GM12864 (cell line): ENCODE data around the gene SEPTIN10.
"Not testable (repeated sequence)": the region's sequence is repeated elsewhere in the genome, so short reads cannot be mapped to it uniquely, and the experiment has no call there.

ENCODE experiments used
- DNase-seq: peaks from one replicate; pipeline ENCODE4 v3.0.0-alpha.2; 2011; ENCODE audit warnings: low read depth
- H3K4me3 ChIP-seq: 2 replicates; pipeline ENCODE4 v1.5.1; 2011; ENCODE audit warnings: mild to moderate bottlenecking, low read depth, low read length, control low read depth
- CTCF ChIP-seq: IDR thresholded peaks from 2 replicates; pipeline ENCODE4 v1.5.1; 2011; ENCODE audit warnings: low read depth, mild to moderate bottlenecking, moderate library complexity, low read length, control low read depth, inconsistent platforms; ENCODE audit errors: missing control alignments

The SEPTIN10 gene

DNA sequence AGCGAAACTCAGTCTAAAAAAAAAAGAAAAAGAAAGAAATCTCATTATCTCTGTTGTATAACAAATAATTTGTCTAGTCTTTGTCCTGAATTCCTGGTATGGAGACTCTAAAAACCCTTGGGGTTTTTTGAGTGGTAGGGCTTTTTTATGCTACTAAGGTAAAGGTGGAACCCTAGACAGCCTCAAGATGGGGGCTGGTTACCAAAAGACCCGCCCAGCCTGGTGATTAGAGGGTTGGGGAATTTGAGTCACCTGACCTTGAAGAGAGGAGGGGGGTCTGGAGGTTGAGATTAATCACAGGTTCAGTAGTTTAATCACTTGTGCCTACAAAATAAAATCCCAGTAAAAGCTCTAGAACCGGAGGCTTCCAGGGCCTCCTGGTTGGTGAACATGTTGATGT lies 18.0 kb upstream of the SEPTIN10 start:
- no peak for DNase-seq
- no peak for TF ChIP-seq CTCF
- H3K4me3 ChIP-seq: no peak overlapping the region

GRCh38 chr2:109630441-109631430 lies 17.0 kb upstream of the SEPTIN10 start:
- no peak for TF ChIP-seq CTCF
- no peak overlapping the region for H3K4me3 ChIP-seq
- DNase-seq: no peak

DNA sequence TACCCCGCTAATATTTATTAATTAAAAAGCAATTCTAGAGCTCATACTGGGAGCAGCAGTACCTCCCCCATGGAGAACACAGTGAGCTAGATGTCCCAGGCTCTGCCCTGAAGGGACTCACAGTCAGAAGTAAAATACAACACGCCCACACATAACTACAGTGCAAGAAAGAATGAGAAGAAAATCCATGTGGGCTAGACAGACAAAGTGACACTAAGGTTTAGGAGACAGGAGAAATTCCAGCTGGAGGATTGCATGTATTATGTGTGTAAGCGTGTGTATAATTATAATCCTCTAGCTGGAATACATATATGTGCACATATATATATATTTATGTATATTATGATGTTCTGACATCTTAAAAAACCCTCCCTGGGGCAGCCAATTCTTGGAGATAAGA lies 16.1 kb upstream of the SEPTIN10 start:
- no peak for TF ChIP-seq CTCF
- DNase-seq: no peak
- no peak overlapping the region for H3K4me3 ChIP-seq

DNA sequence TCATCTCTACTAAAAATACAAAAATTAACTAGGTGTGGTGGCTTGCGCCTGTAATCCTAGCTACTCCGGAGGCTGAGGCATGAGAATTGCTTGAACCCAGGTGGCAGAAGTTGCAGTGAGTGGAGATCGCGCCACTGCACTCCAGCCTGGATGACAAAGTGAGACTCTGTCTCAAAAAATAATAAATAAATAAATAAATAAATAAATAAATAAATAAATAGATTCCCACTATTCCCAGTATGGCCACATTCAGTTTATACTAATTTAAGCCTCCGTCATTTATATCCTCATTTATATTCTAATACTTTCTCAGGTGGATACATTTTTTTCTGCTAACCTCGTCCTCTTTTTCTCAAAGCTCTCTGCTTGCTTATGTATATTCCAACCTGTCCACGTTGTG lies 14.6 kb upstream of the SEPTIN10 start:
- DNase-seq, H3K4me3 ChIP-seq: not testable (repeated sequence)

DNA sequence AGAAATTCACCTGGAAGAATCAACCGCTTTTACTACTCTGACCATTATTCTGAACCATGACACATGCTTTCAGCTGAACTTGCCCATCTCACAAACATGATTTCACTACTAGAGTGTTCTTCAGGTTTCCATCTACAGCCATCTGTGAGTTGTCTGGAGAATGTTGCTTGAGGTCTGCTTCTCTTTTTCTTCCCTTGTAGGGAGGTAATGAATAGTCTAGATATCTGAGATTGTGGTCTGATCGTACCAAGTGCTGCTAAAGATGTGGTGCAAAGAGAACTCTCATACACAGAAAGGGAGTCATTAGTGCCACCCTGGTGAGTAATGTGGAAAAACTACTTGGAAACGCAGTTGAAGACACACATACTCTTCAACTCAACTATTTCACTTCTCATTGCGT lies 10.6 kb upstream of the SEPTIN10 start:
- H3K4me3 ChIP-seq: no peak overlapping the region
- no peak for DNase-seq
- no peak for TF ChIP-seq CTCF

DNA sequence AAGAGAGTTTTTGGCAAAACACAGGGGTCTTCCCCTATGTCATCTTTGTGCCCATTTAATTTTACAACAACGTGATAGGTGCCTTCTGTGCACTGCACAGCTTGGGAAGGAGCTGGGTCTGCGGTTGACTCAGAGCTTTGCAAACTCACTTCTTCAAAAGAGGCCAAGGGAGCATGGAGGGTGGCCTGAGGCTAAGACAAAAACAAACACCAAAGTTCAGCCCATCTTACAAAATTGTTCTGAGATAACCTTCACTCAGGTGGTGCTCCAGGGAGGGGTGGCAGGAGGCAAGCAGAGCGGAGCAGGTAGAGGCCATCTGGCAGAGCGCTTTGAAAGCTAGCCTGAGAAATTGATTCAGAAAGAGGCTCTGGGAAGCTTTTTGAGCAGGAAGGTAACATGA lies 10.2 kb upstream of the SEPTIN10 start:
- no peak for TF ChIP-seq CTCF
- DNase-seq: no peak
- no peak overlapping the region for H3K4me3 ChIP-seq

DNA sequence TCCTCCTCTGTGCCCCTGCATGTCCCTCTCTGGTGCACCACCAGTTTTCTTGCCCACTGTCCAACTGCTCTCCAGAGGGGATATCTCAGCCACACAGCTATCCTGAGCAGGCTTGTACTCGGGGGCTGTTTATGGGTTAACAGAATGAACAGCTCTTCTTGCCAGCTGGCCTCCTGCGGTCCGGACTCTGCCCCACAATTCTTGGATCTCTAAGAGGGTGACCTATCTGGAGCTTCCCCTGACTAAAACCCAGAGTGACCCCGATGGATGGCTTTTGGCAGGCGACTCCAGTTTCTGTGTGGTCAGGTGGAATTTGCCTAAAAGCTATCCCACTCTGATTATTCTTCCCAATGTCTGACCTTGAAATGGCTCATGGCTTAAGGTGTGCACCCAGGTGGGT lies 9.5 kb upstream of the SEPTIN10 start:
- no peak for TF ChIP-seq CTCF
- no peak overlapping the region for H3K4me3 ChIP-seq
- DNase-seq: no peak
